NCI-H2081 treated with DMSO at 0.1 percent for 48 hours (cell line): ENCODE results near the gene OASL.

Source experiments
- DNase-seq: peaks from one replicate; lab custom pipeline; 2025; lab: John Stamatoyannopoulos, UW

Gene OASL

GRCh38 chr12:120991965-120992364, 47.1 kb downstream of the OASL start:
- DNase-seq = no peak

GRCh38 chr12:120990487-120991055, 48.5 kb downstream of the OASL start:
- no peak for DNase-seq

- no peak for DNase-seq
Measured at GRCh38 chr12:120989687-120990086, 49.4 kb downstream of the OASL start.

GRCh38 chr12:120988658-120989057, 50.4 kb downstream of the OASL start:
- no peak for DNase-seq

- DNase-seq = no peak
Measured at GRCh38 chr12:120988234-120988633, 50.8 kb downstream of the OASL start.

- no peak for DNase-seq
Measured at GRCh38 chr12:120984351-120984898, 54.6 kb downstream of the OASL start.

GRCh38 chr12:120983759-120984158, 55.3 kb downstream of the OASL start:
- DNase-seq = no peak

- DNase-seq = no peak
Measured at GRCh38 chr12:120982659-120983058, 56.4 kb downstream of the OASL start.

- no peak for DNase-seq
Measured at GRCh38 chr12:120981407-120981941, 57.6 kb downstream of the OASL start.

GRCh38 chr12:120980800-120981368, 58.2 kb downstream of the OASL start:
- DNase-seq = no peak

GRCh38 chr12:120979862-120980696, 59.0 kb downstream of the OASL start:
- no peak for DNase-seq

GRCh38 chr12:120979220-120979861, 59.7 kb downstream of the OASL start:
- no peak for DNase-seq

- DNase-seq = no peak
Measured at GRCh38 chr12:120978296-120979219, 60.5 kb downstream of the OASL start, which contains the start of gene HNF1A. Gene HNF1A (plus strand): TSS chr12:120978543. CDS start chr12:120978769, 226 bp downstream.

- DNase-seq = no peak
Measured at GRCh38 chr12:120977531-120978295, 61.3 kb downstream of the OASL start.

- DNase-seq = no peak
Measured at GRCh38 chr12:120972870-120973543, 66.0 kb downstream of the OASL start.

GRCh38 chr12:120971299-120972180, 67.5 kb downstream of the OASL start:
- DNase-seq = peak; percentile 9

- no peak for DNase-seq
Measured at GRCh38 chr12:120970310-120970709, 68.7 kb downstream of the OASL start.
